ENCODE data around the gene POLG2.
"Not testable (repeated sequence)": the region's sequence is repeated elsewhere in the genome, so short reads cannot be mapped to it uniquely, and the experiment has no call there.

DNA sequence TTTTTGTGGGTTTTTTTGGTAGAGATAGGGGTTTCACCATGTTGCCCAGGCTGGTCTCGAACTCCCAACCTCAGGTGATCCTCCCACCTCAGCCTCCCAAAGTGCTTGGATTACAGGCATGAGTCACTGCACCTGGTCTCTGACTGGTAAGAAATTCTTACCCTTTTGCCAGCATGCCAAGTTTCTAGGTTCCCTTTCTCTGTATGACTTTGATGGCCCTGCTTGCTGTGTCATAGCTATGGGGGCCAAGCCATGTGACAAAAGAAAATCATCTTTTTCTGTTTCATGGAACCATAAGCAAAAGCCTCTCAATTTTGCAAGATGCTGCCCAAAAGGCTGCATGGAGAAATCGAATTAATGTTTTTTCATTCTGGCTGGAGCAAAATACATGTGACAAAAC lies 66.8 kb downstream of the POLG2 start:
- TF ChIP-seq, protein P1, sequence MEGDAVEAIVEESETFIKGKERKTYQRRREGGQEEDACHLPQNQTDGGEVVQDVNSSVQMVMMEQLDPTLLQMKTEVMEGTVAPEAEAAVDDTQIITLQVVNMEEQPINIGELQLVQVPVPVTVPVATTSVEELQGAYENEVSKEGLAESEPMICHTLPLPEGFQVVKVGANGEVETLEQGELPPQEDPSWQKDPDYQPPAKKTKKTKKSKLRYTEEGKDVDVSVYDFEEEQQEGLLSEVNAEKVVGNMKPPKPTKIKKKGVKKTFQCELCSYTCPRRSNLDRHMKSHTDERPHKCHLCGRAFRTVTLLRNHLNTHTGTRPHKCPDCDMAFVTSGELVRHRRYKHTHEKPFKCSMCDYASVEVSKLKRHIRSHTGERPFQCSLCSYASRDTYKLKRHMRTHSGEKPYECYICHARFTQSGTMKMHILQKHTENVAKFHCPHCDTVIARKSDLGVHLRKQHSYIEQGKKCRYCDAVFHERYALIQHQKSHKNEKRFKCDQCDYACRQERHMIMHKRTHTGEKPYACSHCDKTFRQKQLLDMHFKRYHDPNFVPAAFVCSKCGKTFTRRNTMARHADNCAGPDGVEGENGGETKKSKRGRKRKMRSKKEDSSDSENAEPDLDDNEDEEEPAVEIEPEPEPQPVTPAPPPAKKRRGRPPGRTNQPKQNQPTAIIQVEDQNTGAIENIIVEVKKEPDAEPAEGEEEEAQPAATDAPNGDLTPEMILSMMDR (optimal IDR thresholded peaks at IDR 0.05 in 1 of 3, IDR thresholded peaks at IDR 0.05 in 1 of 3, conservative IDR thresholded peaks at IDR 0.05 in 1 of 3; ENCODE audit: extremely low read depth in 1 of 3, insufficient read depth in 2 of 3, low read length in 3 of 3) = not testable (repeated sequence)
- TF ChIP-seq EZH2 (IDR thresholded peaks at IDR 0.05; ENCODE audit: low read length) = not testable (repeated sequence)

Measured in keratinocyte (primary cell).